ENCODE data around the gene PPP1R9B.

- TF ChIP-seq CTCF (IDR thresholded peaks at IDR 0.05; ENCODE audit: low read depth, low read length, poor library complexity, severe bottlenecking): no peak
- TF ChIP-seq EZH2phosphoT487 (IDR thresholded peaks at IDR 0.05; ENCODE audit: borderline replicate concordance, low read length): no peak
Observed at GRCh38 chr17:50148226-50149090, 2.0 kb downstream of the PPP1R9B start.
